Pancreas (tissue), 10 donors: ENCODE measurements around the gene NEK9. TPM values are rescaled to one million over a fixed set of nuclear protein-coding genes. Genes with fewer than 3 reads are reported as not detected.

Experiments
- ATAC-seq, 4 donors: fragments of 200-7000 bp; cut with Tn5 transposase; one replicate each; pipeline versions ENCODE4 v1.8.0 to v1.9.1; 2020; ENCODE audit warnings: mild to moderate bottlenecking in 4 of 4, moderate library complexity in 4 of 4
- DNase-seq, 6 donors: peaks; one replicate each; pipeline ENCODE4 v3.0.0-alpha.2; 2020
- FAIRE-seq: peaks from 2 replicates; lab custom pipeline; 2012; peaks lifted over from hg19 to GRCh38; lab: Jason Lieb, UNC
- H3K27ac ChIP-seq, 4 donors: fragments of 200-600 bp; sonication (generic); 1 replicate in 3 of 4; 2 replicates in 1 of 4; pipeline versions ENCODE4 v1.5.0 to v1.8.0; 2020
- H3K27me3 ChIP-seq, 4 donors: fragments of 200-600 bp; one replicate each; pipeline ENCODE4 v1.8.0; 2021
- H3K36me3 ChIP-seq, 3 donors: fragments of 200-600 bp; sonication (generic) in 1 of 3; one replicate each; pipeline versions ENCODE4 v1.5.0 to v1.8.0; 2020 to 2021
- H3K4me1 ChIP-seq, 3 donors: fragments of 200-600 bp; one replicate each; pipeline ENCODE4 v1.8.0; 2021
- H3K4me3 ChIP-seq, 4 donors: fragments of 200-600 bp; sonication (generic) in 2 of 4; one replicate each; pipeline versions ENCODE4 v1.5.0 to v1.8.0; 2020 to 2021
- H3K9me3 ChIP-seq, 4 donors: fragments of 200-600 bp; one replicate each; pipeline ENCODE4 v1.8.0; 2021
- WGBS, 2 donors: extraction: QIAGEN DNeasy Blood & Tissue Kit; methylation state at CpG; one replicate each; pipeline ENCODE4 v1.1.7; 2013; 5-methylcytosine and 5-hydroxymethylcytosine counted together
- intact Hi-C, 3 donors: fragments of 100-400 bp; cut with DNase I; formaldehyde crosslinking; loops; one replicate each; pipeline versions ENCODE4 v1.11.1 to v1.14.2; 2022
- polyA plus RNA-seq, 2 donors: library from polyadenylated mRNA; stranded (reverse); fragments of 200-250 nt; gene quantifications; one replicate each; pipeline ENCODE4 v1.2.3, GENCODE V29; 2013
- total RNA-seq, 6 donors: library from RNA; stranded (reverse); fragmentation: NEBNext Ultra II Directional in 4 of 6; extraction: Animal tissue kit (Norgen Biotek cat#: 25700) in 4 of 6; gene quantifications; one replicate each; pipeline versions ENCODE4 v1.2.1 to v1.2.4, GENCODE V29; 2021 to 2023
- TF ChIP-seq, protein P1 (sequence below), 4 donors: fragments of 200-600 bp; sonication (generic) in 3 of 4; IDR thresholded peaks; one replicate each; pipeline versions ENCODE4 v1.5.0 to v1.8.0; 2021; ENCODE audit warnings: antibody characterized with exemption in 4 of 4
- donor health status: healthy with polysubstance abuse.
- donor health status: DM: no; HTN: no; CAD: no; lungs with moderate emphysema.
- donor health status: DM: no; HTN: no; CAD: no.
- donor health status: control.
- donor health status: control.
- donor health status: Bipolar disorder and iron deficiency.
- donor health status: DM: yes; HTN: yes; CAD: no.
- donor health status: DM: no; HTN: no; CAD: no.
- donor health status: DM: no; HTN: no; CAD: no.
- donor health status: DM: yes; HTN: yes; CAD: no.

NEK9 gene
- total and polyA plus RNA-seq, 8 donors: 22.7 to 54.8 (median 27.2) TPM

DNA sequence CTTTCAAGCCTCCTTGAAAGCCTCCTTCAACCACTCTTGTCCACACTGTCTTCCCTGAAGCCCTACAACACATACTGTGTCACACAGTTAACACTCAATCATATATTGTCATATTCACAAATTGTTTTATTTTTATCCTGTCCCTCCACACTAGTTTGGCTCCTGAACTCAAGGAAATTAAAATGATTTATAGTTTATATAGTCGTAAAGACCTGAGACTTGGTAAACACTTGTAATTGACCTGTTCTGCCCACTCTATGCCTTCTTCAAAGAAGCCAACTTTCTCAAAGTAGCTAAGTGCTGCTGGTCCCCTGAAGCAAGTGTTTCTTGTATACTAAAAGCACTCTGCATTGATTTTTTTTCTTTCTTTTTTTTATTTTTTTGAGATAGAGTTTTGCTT is 15.6 kb upstream of the NEK9 start:
- TF ChIP-seq, protein P1, sequence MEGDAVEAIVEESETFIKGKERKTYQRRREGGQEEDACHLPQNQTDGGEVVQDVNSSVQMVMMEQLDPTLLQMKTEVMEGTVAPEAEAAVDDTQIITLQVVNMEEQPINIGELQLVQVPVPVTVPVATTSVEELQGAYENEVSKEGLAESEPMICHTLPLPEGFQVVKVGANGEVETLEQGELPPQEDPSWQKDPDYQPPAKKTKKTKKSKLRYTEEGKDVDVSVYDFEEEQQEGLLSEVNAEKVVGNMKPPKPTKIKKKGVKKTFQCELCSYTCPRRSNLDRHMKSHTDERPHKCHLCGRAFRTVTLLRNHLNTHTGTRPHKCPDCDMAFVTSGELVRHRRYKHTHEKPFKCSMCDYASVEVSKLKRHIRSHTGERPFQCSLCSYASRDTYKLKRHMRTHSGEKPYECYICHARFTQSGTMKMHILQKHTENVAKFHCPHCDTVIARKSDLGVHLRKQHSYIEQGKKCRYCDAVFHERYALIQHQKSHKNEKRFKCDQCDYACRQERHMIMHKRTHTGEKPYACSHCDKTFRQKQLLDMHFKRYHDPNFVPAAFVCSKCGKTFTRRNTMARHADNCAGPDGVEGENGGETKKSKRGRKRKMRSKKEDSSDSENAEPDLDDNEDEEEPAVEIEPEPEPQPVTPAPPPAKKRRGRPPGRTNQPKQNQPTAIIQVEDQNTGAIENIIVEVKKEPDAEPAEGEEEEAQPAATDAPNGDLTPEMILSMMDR (IDR thresholded peaks at IDR 0.05): no peak
- no peaks in the 10 kb centered on the region for H3K9me3 ChIP-seq
- no peaks in the 10 kb centered on the region for H3K36me3 ChIP-seq
- no peak for DNase-seq
- ATAC-seq: no peak
- 6 to 10% methylated on average over 1 of the region's 1 CpG for WGBS, 2 donors
- no peak for FAIRE-seq
- H3K27me3 ChIP-seq: no peaks in the 10 kb centered on the region
- intact Hi-C loops: no loop called here
- H3K4me1 ChIP-seq: peaks cover 35 to 68% (median 41%) of the 10 kb centered on the region in 3 donors
- H3K27ac ChIP-seq: peak overlapping the region in 2 of 4 donors; percentile 4 to 29
- H3K4me3 ChIP-seq: no peak overlapping the region

DNA sequence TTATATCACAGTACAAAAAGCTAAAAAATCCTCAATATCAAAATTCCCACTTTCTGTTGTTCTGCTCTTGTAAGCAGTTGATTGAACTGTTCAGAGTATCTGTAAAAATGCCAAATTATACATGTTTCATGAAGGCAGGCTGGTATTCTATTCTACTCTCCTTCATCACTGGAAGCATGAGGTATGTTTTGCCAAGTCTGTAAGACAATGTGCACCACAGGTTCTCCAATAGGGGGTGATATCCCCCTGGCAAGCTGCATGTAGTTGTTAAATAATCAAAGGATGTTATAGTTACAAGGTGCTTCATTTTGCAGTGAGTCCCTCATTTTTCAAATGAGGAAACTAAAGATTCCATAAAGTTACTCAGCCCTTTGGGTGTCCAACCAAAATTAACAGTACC is 15.1 kb upstream of the NEK9 start:
- TF ChIP-seq, protein P1 (IDR thresholded peaks at IDR 0.05): no peak
- no peak for FAIRE-seq
- Histone ChIP-seq H3K4me1 (peaks cover 30 to 63% (median 36%) of the 10 kb centered on the region in 3 donors), H3K4me3 (no peak overlapping the region), H3K36me3 (no peaks in the 10 kb centered on the region), H3K9me3 (no peaks in the 10 kb centered on the region), H3K27ac (peak overlapping the region in 1 of 4 donors; percentile 4), H3K27me3 (no peaks in the 10 kb centered on the region)
- no peak for DNase-seq
- ATAC-seq: peak in 3 of 4 donors; percentile 53 to 55 (median 54)
- intact Hi-C loops: no loop called here

GRCh38 chr14:75141062-75141461 is 14.2 kb upstream of the NEK9 start:
- peaks cover 21 to 54% (median 29%) of the 10 kb centered on the region in 3 donors for H3K4me1 ChIP-seq

GRCh38 chr14:75140620-75141019 is 13.8 kb upstream of the NEK9 start:
- H3K36me3 ChIP-seq: peaks cover 0 to 3% (median under 1%) of the 10 kb centered on the region in 3 donors
- H3K4me3 ChIP-seq: no peak overlapping the region
- H3K27me3 ChIP-seq: no peaks in the 10 kb centered on the region
- intact Hi-C loops: no loop called here
- no peaks in the 10 kb centered on the region for H3K9me3 ChIP-seq
- ATAC-seq (no peak), DNase-seq (no peak), FAIRE-seq (no peak)
- H3K27ac ChIP-seq: no peak overlapping the region
- 77 to 80% methylated on average over 2 of the region's 2 CpGs for WGBS, 2 donors
- H3K4me1 ChIP-seq: peaks cover 16 to 49% (median 25%) of the 10 kb centered on the region in 3 donors
- TF ChIP-seq, protein P1 (IDR thresholded peaks at IDR 0.05): no peak

More at GRCh38 chr14:75141062-75141461, 14.2 kb upstream of the NEK9 start:
- WGBS, 2 donors: 64 to 70% methylated on average over 2 of the region's 2 CpGs
- TF ChIP-seq, protein P1 (IDR thresholded peaks at IDR 0.05): no peak
- no peak overlapping the region for H3K27ac ChIP-seq
- DNase-seq (no peak), FAIRE-seq (no peak), ATAC-seq (no peak)
- intact Hi-C loops: no loop called here
- no peaks in the 10 kb centered on the region for H3K27me3 ChIP-seq
- H3K4me3 ChIP-seq: no peak overlapping the region
- no peaks in the 10 kb centered on the region for H3K9me3 ChIP-seq
- H3K36me3 ChIP-seq: no peaks in the 10 kb centered on the region

DNA sequence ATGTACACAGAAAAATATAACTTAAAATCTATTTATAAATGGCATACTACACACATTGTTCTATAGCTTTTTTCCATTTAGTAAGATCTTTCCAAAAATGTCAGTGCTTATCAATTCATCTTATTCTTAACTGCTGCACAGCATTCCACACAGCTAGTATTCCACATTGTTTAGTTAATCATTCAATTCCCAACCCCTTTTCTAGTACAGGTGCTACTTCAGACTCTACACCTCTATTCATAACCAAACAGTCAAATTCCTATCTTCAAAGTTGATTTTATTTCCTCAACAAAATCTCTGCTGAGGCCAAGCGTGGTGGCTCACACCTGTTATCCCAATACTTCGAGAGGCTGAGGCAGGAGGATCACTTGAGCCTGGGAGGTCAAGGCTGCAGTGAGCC is 12.3 kb upstream of the NEK9 start:
- peaks cover 0 to 17% (median 9%) of the 10 kb centered on the region in 3 donors for H3K36me3 ChIP-seq
- 33 to 45% methylated on average over 2 of the region's 2 CpGs for WGBS, 2 donors
- H3K9me3 ChIP-seq: no peaks in the 10 kb centered on the region
- ATAC-seq (peak in 3 of 4 donors; percentile 21 to 56 (median 56)), FAIRE-seq (no peak), DNase-seq (no peak)
- intact Hi-C loops: loop anchor here in 1 of 3 donors (10.0 kb wide), 1 partner anchor 356 kb away; no protein-coding TSS in a partner anchor
- no peak overlapping the region for H3K4me3 ChIP-seq
- TF ChIP-seq, protein P1 (IDR thresholded peaks at IDR 0.05): no peak
- H3K27me3 ChIP-seq: no peaks in the 10 kb centered on the region
- H3K4me1 ChIP-seq: peaks cover 16 to 42% (median 25%) of the 10 kb centered on the region in 3 donors
- H3K27ac ChIP-seq: peak overlapping the region in 3 of 4 donors; percentile 2 to 68 (median 45)
